GM21528 (cell line): Measurements from ENCODE around the gene DNHD1.
"Not testable (repeated sequence)": the region's sequence is repeated elsewhere in the genome, so short reads cannot be mapped to it uniquely, and the experiment has no call there.

Source experiments
- ATAC-seq: cut with Tn5 transposase; IDR thresholded peaks from one replicate; pipeline ENCODE4 v1.9.1; 2021; ENCODE audit warnings: mild to moderate bottlenecking, moderate library complexity; ENCODE audit not compliant: unreplicated experiment, low FRiP score

Gene DNHD1

DNA sequence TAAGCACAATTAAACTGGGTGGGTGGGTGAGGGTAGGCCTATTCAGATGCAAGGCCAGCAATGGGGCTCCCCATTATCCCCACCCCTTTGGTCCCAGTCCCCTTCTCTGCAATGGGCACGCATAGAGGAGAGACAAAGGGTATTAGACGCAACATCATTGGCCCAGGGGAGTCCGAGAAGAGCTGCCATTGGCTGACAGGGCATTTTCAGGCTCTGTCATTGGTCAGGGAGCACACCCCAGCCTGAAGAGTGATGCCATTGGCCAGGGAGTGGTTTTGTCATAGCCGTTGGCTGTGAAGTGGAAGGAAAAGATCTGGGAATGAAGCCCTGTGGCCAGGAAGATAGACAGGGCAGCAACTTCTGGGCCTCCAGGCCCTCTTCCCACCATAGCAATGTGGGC is 20.5 kb upstream of the DNHD1 start:
- no peak for ATAC-seq

GRCh38 chr11:6480299-6480914 is 16.7 kb upstream of the DNHD1 start:
- no peak for ATAC-seq

- peak; percentile 99 for ATAC-seq
These were observed 15.8 kb upstream of the DNHD1 start, which contains the start of the genes ARFIP2 and TIMM10B for GRCh38 chr11:6481012-6481923. TSS of gene ARFIP2 (minus strand) at chr11:6481331. CDS start at chr11:6480421, 910 bp downstream. TSS of gene TIMM10B (plus strand) at chr11:6481501. CDS start at chr11:6481517, 16 bp downstream.

- peak; percentile 3 for ATAC-seq
These were observed 15.2 kb upstream of the DNHD1 start for GRCh38 chr11:6481924-6482275.

DNA sequence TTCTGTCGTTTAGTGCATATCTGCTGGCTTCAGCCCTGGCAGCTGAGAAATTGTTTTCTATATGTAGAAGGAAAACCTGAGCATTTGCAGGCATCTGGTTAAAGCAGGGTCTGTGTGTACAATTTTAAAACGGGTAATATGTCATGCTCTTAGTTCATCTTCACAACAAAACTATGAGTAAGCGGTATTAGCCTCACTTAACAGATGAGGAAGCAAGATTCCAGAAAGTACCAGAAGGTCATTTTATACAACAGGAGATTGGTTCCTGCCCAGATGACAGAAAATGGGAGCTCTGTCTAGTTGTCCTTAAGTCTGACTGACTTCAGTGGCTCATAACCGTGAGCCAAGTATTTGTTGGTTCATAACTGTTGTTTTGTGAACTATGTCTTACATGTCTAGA is 14.6 kb upstream of the DNHD1 start:
- no peak for ATAC-seq

DNA sequence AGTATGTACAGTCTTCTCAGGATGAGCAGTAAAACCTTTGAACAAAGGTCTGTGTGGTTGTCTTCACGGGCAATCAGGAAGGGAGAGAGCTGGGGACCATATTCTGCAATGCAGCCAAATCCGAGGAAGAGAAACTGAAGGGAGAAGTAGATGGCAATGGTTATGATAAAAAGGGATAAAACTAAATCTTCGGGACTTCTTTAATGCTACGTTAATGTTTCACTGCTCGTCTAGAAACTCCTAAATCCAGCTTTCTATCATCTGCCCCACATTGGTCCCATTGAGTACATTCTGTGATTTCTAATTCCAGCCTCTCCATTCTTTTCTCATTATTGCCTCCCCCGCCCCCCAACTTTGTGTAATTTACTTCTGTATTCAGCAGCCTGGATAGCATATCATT is 14.1 kb upstream of the DNHD1 start:
- ATAC-seq, result no peak

DNA sequence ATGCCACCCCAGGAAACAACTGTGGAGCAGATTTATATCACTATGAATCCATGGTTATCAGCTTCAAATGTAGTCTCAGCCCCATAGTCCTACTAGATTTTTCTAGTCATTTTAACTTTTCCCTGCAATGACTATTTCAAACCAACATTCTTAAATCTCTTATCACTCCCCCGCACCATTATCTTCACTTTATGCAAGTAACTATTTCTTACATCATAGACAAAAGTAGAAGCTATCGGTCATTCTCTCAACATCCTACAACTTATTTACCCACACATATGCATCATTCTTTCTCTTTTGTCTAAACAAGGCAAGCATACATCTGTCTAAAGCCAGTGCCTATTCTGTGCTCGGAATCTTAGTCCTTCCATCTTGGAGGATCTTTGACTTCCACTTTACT is 11.4 kb upstream of the DNHD1 start:
- no peak for ATAC-seq

DNA sequence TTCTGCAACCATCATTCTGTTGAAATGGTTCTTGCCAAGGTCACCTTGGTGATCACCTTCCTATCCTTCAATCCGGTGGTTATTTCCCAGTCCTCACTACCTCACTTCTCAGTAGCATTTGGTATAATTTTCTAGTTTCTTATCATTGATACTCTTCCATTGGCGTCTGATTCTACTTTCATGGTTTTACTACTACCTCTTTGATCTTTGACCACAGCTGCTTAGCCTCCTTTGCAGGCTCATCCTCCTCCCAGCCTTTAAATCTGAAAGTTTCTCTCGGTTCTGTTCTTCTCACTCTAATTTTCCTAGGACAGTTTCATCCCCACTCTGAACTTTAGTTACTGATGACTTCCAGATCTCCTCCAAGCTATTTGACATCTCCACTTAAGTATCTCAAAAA is 10.8 kb upstream of the DNHD1 start:
- ATAC-seq, result no peak

GRCh38 chr11:6486938-6487337 is 10.1 kb upstream of the DNHD1 start:
- no peak for ATAC-seq

DNA sequence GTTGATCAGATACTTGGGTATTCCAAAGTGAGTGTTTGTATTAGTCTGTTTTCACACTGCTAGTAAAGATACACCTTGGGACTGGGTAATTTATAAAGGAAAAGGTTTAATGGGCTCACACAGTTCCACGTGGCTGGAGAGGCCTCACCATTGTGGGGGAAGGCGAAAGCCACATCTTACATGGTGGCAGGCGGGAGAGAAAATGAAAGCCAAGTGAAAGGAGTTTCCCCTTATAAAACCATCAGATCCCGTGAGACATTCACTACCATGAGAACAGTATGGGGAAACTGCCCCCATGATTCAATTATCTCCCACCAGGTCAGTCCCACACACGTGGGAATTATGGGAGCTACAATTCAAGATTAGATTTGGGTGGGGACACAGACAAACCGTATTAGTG is 8.7 kb upstream of the DNHD1 start:
- no peak for ATAC-seq

GRCh38 chr11:6488821-6489220 is 8.3 kb upstream of the DNHD1 start:
- ATAC-seq, result no peak

DNA sequence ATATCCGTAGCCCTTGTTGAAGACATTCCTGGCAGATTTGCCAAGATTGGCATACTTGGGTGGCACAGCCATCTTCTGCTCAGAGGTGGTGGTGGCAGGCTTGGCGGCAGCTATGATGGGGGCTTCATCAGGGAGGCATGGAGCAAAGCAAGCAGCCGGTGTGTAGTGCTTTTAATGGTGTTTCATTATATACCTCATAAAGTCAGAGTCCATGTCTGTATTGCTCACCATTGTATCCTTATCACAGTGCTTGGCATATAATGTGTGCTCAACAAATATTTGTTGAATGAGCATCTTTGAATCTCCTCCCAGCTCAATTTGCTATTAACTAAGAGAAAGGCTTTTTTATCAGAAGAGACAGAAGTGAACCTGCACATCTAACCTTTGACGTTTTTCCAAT is 7.8 kb upstream of the DNHD1 start:
- no peak for ATAC-seq

GRCh38 chr11:6498121-6498520 is 1.0 kb downstream of the DNHD1 start:
- no peak for ATAC-seq

- no peak for ATAC-seq
These were observed 1.5 kb downstream of the DNHD1 start for GRCh38 chr11:6498544-6498943.

GRCh38 chr11:6502382-6502781 is 5.3 kb downstream of the DNHD1 start:
- ATAC-seq, result no peak

DNA sequence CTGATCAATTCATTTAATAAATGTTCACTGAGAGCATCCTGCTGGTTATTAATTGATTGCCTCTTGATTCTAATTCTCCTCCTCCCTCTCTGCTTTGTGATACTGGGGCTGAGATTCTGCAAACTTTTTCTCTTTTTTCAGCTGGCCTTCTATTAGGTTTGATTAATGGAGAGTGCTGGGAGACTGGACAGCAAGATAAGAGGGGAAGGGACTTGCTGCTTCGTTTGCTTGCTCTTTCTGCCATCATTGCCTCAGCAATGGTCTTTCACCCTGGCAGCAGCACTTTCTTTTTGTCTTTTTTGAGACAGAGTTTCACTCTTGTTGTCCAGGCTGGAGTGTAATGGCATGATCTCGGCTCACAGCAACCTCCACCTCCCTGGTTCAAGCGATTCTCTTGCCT is 7.1 kb downstream of the DNHD1 start:
- no peak for ATAC-seq

GRCh38 chr11:6505577-6506240 is 8.6 kb downstream of the DNHD1 start:
- ATAC-seq, result no peak

- ATAC-seq, result no peak
These were observed 19.8 kb downstream of the DNHD1 start for GRCh38 chr11:6516865-6517264.

DNA sequence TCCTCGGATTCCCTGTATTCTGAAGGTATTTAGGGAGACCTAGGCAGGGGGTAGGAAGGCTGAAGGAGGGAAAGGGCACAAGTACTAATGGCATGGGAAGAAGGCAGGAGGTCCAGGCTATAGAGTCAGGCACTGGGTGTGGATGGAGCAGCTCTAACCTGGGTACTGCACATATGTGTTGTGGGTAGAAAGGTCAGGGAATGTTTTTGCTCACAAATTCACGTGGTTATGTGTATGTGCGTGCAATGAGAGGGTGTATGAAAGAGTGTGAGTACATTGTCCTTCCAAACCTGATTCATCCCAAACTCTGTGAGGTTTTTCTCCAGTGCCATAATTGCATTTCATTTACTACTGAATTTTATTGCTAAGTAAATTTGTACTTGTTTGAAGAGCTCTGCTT is 23.2 kb downstream of the DNHD1 start:
- no peak for ATAC-seq

DNA sequence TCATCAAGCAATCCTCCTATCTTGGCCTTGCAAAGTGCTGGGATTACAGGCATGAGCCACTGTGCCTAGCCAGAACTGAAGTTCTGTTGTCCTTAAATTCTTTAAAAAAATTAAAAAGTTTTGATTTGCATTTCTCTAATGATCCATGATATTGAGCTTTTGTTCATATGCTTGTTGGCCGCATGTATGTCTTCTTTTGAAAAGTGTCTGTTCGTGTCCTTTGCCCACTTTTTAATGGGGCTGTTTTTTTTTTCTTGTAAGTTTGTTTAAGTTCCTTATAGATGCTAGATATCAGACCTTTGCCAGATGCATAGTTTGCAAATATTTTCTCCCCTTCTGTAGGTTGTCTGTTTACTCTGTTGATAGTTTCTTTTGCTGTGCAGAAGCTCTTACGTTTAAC is 24.9 kb downstream of the DNHD1 start:
- not testable (repeated sequence) for ATAC-seq

DNA sequence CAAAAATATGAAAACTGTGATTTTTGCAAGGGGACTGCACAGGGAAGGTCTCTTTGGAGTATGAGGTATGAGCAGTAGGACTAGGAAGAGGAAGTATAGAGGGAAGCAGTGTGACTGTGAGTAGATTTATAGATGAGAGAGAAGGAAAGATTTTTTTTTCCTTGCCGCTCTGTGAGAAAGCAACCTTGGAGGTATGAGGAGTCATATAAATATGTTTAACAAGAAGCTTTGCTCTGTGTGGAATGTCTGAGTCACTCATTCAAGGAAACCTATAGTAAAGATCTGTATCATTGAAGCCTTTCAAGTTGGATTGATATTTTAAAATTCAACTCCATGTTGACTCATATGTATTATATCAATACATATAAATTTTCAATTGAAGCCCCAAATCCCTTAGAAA is 26.2 kb downstream of the DNHD1 start:
- ATAC-seq, result no peak
